GM18502 (cell line): ENCODE data around the gene CHRNA4.
"Not testable (repeated sequence)": the region's sequence is repeated elsewhere in the genome, so short reads cannot be mapped to it uniquely, and the experiment has no call there.

ENCODE experiments used
- ATAC-seq: cut with Tn5 transposase; IDR thresholded peaks from one replicate; pipeline ENCODE4 v1.9.1; 2021; ENCODE audit warnings: mild to moderate bottlenecking; ENCODE audit not compliant: unreplicated experiment, poor library complexity

Gene CHRNA4

DNA sequence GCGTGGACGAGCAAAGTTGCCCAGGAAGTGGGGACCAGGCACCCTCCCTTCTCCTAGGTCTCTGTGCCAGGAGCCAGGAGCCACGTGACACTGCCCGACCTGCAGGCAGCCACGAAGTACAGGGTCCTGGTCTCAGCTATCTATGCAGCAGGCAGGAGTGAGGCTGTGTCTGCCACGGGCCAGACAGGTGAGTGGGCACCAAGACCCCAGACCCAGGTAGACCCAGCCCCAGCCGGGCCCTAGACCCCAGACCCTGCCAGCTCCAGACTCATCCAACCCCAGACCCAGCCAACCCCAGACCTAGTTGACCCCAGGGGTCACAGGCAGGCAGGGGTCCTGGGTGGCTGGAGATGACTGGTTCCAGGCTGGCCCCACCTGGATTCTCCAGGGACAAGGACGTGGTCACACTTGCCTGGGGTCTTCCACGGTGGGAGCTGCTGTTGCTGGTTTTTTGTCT lies 47.1 kb downstream of the CHRNA4 start:
- no peak for ATAC-seq

DNA sequence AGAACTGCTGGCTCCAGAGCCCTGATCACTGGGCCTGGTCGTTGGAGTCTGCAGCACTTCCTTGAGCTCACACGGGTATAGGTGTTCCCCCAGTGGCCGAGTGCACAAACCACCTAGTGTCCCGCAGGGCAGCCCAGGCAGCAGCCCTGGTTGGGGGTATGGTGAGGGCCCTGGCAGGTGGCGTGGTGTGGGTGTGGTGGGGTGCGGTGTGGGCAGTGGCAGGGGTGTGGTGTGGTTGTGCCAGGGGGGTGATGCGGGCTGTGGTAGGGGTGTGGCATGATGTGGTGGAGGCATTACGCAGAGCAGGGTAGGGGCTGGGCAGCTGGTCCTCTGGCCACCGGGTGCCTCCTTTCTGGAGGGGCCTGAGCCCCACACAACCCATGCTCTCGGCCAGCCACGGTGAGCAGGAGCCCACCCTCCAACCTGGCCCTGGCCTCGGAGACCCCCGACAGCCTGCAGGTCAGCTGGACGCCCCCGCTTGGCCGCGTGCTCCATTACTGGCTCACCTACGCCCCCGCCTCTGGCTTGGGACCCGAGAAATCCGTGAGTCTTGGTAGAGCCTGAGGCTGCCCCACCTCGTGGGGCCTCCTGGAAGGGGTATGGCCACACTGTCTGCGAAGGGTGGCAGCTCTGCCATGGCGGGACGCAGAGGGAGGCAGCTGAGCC lies 47.7 kb downstream of the CHRNA4 start:
- ATAC-seq = no peak

DNA sequence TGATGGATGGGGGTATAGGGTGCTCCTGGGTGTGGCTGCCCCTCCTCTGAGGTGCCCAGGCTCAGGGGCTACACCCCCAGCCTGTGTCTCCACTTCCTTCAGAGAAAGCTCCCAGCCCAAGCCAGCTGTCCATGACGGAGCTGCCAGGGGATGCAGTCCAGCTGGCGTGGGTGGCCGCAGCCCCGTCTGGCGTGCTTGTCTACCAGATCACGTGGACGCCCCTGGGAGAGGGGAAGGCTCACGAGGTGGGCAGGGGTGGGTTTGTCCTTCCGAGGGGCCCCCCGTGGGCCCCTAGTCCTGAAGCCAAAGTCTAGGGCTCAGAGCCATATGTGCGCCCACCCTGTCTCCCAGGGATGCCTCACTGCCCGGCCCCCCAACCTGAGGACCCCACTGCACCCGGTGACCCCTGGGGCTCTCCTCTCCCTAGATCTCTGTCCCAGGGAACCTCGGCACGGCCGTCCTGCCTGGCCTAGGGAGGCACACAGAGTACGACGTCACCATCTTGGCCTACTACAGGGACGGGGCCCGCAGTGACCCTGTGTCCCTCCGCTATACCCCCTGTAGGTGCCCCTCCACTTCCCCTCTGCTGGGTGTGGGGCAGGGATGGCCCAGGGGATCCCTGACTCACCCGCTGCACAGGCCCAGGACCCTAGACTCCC lies 48.3 kb downstream of the CHRNA4 start:
- ATAC-seq = no peak

DNA sequence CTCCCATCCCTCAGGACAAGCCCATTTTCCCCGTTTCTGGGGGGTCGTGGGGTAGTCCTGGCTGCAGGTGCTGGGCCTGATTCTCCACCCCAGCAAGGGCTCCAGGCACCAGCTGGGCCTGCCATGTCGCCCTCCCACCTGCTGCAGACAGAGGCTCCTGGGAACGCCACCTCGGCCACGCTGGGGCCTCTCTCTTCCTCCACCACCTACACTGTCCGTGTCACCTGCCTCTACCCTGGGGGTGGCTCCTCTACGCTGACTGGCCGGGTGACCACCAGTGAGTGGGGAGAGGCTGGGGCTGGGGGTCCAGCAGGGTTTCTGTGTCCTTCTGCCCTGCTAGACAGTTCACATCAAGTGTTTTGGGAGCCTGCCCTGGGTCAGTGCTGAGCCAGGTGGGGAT lies 48.9 kb downstream of the CHRNA4 start:
- no peak for ATAC-seq

DNA sequence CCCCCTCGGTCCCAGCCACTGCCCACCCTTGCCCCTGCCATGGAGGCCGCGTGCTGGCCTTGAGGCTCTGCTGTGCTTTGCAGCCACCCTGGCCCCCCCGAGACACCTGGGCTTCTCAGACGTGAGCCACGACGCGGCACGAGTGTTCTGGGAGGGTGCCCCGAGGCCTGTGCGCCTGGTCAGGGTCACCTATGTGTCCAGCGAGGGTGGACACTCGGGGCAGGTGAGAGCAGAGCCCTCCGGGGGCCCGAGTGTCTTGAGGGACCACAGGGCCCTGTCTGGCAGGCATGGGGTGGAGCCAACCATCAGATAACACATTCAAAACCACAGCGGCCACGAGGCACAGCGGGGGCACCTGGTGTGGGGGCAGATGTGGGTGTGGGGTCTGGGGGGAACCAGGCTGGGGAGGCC lies 49.3 kb downstream of the CHRNA4 start:
- no peak for ATAC-seq

DNA sequence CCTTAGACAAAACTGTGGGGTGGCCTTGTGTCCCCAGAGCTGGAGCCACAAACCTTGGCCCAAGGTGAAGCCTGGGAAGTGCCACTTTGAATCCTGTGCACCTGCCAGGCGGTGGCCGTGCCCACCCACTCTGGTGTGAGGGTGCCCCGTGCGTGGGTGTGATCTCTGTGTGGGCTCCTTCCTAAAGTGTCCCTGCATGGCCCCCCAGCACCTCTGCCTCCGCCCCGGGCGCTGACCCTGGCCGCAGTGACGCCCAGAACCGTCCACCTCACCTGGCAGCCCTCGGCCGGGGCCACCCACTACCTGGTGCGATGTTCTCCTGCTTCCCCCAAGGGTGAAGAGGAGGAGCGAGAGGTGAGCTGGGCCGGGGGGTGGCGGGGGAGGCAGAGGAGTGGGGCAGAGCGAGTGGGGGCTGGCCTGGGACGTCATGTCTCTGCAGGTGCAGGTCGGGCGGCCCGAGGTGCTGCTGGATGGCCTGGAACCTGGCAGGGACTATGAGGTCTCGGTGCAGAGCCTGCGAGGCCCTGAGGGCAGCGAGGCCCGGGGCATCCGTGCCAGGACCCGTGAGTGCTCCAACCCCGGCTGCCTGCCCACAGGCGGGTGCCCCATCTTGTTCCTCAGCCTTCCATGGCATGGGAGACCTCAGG lies 49.8 kb downstream of the CHRNA4 start:
- no peak for ATAC-seq

DNA sequence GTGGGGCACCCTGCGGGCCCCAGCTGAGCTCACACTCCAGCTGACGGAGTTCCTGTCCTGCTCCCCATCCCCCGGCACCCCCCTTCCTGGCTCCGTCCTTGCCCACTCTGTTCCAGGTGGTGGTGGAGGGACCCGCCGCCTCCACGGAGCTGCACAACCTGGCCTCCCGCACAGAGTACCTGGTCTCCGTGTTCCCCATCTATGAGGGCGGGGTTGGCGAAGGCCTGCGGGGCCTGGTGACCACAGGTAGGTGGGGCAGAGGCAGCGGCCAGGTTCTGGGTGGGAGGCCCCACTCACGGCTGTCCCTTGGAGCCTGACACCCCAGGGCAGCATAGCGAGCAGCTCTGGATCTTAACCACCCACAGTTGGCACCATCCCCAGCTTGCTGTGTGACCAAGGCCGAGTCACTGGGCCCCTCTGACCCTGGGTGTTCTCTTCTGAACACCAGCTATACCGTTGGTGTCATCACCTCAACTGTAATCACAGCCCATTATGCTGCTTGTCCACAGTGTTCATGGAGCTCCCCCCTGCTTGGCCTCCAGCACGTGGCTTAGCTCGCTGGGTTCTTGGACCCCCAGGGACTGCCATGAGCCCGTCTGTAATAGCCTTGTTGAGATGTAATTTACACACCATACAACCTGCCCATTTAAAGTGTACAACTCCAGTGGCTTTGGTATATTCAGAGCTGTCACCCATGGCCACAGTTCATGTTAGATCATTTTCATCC lies 50.7 kb downstream of the CHRNA4 start:
- no peak for ATAC-seq

DNA sequence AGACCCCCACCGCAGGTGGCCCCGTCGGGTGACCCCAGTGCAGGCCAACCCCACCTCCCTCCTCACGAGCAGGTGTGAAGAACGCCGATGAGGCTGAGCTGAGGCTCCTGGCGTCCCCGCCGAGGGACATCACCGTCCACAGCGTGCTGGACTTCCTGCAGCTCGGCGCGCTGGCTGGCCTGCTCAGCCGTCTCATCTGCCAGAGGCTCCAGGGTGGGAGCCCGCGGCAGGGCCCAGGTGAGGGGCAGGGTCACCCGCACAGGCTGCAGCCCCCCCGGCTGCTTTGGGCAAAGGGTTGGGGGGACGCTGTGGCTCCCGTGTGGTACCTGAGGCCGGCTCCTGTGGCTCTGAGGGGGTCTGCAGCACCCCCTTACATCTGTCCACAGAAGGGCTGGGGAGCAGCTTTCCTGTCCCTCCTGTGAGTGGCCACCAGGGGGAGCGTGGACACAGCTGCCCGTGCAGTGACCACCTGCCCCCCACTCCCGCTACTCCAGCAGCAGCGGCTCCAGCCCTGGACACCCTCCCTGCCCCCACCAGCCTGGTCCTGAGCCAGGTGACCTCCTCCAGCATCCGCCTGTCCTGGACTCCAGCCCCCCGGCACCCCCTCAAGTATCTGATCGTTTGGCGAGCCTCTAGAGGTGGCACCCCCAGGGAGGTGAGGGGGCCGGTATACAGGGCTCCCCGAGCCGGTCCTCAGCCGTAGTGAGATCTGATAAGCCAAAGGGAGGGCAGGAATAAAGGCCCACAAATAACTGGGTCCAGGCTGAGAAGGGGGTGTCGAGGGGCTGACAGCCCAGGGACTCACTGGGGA lies 51.7 kb downstream of the CHRNA4 start:
- no peak for ATAC-seq

DNA sequence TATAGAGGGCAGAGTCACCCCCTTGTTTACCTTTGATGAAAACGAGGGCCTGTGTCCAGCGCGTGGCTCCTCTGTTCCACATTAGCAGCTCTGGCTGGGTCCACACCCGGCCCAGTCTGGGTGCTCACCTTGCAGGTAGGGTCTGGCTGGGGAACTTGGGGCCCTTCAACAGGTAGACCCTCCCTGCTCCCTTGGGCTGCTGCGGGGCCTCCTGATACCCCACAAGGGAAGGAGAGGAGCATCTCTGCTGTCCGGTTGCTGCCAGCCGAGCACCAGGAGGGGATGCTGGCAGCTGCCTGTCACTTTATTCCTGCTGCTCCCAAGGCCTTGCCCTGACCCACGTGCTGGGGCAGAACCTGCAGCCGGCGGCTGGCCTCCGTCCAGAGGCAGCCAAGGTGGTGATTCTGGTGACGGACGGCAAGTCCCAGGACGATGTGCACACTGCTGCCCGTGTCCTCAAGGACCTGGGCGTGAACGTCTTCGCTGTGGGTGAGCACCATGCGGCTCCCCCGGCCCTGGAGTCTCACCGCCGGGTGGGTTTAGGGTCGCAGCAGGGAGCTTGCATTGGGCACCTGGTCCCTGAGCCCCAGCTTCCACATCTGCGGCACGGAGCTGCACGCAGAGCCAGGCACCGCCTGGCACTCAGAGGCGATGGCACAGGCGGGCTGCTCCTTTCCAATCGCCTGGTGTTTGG lies 52.8 kb downstream of the CHRNA4 start:
- ATAC-seq = no peak

DNA sequence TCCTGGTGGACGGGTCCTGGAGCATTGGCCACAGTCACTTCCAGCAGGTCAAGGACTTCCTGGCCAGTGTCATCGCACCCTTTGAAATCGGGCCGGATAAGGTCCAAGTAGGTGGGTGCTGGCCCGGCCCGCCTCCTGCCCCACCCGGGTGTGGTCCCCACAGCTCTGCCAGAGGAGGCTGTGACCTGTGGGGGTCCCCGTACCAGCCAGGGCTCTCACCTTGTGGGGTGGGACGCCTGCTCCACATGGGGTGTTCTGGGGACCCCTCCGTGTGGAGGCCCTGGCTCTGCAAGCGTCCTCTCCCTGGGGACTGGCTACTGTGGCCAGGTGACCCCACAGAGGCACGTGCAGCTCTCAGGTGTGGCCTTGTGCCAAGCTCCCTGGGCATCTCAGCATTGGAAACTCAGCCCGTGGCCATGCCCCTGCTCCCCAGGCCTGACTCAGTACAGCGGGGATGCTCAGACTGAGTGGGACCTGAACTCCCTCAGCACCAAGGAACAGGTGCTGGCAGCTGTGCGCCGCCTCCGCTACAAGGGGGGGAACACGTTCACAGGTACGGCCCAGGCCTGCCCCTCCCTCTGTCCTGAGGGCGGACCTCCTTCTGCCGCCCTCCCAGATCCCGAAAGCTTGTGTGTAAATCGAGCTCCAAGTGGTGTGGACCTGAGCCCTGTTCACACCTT lies 53.5 kb downstream of the CHRNA4 start:
- no peak for ATAC-seq

DNA sequence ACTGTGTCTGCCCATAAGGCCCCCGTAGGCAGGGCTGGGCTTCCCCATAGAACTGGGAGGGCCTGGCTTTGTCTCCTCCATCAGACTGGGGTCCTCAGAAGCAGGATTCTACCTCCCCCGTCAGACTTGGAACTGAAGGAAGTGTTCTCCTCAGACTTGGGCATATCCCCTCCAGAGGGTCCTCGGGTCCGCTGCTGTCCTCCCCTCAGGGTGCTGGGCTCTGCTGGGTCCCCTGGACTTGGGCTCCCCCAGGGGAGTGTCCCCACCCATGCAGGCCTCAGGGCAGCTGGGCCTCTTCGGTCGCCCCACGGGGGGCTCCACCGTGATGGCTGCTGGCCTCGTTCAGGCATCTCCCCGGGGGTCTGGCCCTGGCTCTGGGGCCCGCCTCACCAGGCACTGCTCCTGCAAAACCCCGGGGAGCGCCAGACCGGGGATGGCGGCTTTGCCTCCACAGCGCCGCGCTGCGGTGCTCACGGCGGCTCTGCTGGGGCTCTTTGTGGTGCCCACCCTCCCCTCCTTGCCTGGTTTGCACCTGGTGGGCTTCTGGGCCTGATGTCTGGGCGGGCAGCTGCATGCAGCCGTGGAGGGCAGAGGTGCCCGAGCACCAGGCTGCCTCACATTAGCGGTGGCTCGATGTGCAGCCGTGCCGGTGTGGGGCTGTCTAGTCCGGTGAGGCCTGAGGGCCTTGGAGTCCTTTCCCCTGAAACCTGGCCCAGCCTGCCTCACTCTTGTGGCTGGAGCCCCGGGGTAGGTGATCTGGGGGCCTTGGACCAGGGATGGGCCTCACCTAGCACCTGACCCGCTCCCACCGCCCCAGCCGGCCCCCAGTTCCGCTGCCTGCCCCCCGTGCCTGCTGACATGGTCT lies 54.2 kb downstream of the CHRNA4 start:
- no peak for ATAC-seq

DNA sequence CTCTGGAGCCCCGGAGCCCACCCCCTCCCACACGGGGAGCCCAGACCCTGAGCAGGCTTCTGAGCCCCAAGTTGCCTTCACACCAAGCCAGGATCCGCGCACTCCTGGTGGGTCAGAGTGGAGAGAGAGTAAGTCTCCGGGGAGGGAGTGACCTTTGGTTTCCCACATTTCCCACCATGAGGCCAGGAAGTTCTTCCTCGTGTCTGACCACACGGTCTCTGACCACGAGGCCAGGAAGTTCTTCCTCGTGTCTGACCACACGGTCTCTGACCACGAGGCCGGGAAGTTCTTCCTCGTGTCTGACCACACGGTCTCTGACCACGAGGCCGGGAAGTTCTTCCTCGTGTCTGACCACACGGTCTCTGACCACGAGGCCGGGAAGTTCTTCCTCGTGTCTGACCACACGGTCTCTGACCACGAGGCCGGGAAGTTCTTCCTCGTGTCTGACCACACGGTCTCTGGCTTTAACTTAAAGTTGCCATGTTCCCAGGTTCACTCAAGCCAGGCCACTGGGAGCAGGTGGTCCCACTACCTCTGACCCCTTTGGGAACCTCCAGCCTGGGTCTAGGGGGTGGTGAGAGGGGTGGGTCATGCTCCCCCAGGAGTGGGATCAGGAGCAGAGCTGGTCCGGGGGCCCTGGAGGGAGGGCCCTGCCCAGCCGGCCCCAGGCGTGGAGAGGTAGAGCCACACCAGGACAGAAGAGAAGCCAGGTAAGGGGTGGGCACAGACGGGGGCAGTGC lies 55.0 kb downstream of the CHRNA4 start:
- ATAC-seq = not testable (repeated sequence)

DNA sequence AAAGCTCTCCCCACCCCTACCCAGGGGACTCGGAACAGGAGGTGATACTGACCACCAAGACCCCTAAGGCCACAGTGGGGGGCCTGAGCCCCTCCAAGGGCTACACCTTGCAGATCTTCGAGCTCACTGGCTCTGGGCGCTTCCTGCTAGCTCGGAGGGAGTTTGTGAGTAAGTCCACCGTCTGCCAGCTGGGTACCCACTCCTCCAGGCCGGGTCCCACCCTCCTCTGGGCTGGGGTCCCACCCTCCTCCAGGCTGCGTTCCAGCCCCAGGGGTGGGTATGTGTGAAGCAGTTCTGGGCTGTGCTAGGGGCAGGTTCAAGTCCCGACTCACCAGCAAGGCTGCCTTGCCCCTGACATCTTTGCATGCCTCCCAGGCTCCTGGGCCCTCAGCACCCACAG lies 55.8 kb downstream of the CHRNA4 start:
- no peak for ATAC-seq

DNA sequence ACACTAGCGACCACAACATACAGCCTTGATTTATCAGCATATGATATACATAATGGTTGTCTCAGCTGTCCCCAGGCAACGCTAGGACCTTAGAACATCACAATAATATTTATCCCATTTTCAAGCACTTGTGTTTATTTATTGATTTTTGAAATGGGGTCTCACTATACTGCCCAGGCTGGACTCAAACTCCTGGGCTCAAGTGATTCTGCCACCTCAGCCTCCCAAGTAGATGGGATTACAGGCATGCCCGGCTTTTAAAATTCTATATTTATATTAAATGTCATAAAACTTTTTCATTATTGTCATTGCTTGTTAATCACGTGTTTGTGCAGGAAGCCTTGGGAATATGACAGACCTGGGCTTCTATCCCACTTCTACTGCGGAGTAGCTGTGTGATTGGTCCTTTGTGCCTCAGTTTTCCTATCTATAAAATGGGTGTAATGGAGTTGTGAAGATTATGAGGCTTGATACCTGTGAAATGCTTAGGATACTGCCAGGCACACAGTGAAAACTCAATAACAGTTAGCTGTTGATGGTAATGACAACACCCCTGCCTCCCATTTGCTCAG lies 58.0 kb downstream of the CHRNA4 start:
- no peak for ATAC-seq

DNA sequence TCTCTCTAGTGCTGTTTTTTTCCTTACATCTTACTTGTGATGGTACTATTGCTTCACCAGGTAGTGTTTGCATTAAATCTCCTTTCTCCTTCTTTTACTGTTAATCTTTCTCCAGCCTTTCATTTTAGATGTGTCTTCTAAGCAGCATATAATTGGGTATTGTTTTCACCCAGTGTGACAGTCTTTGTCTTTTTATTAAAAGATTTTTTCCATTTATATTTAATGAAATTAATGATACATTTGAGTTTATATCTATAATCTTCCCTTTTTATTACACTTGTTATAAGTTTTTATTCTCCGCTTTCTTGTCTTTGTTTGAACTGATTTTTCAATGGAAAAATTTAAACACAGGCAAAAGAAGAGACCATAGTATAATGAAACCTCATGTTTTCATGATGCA lies 59.5 kb downstream of the CHRNA4 start:
- ATAC-seq = no peak

DNA sequence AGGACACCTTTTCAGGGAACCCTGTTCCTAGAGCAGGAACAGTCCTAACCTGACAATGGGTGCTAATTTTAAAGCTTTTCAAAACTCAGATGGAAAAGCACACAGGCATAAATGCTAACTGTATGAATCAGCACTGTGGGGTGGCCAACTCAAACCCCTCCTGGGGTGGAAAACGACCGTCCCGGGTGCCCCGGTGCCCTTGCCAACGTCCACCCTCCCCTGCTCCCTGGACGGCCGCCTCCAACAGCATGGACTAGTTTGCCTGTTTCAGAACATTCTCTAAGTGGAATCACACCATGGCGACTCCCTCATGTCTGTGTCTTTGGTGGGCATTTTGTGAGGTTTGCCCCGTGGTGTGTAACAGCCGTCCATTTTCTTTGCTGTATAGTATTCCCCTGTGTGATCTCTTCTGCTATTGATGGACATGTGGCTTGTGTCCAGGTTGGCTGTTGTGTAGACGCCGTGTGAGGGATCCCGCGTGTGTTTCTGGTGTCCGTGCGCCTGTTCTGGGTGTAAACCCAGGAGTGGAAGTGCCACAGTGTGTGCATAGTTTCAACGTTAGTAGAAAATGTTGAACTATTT lies 62.3 kb downstream of the CHRNA4 start:
- ATAC-seq = no peak
